Neural progenitor cell (in vitro differentiated cells): ENCODE results near the gene PTOV1.

Experiments
- EZH2 ChIP-seq: fragments of 200-600 bp; sonication (generic); IDR thresholded peaks from 2 replicates; pipeline ENCODE4 v1.6.1; 2017; ENCODE audit warnings: antibody characterized with exemption, mild to moderate bottlenecking, moderate library complexity
- EZH2phosphoT487 ChIP-seq: fragments of 200-600 bp; sonication (generic); IDR thresholded peaks from 2 replicates; pipeline ENCODE4 v1.6.1; 2017; ENCODE audit warnings: antibody characterized with exemption
- TF ChIP-seq, protein P1 (sequence below): fragments of 200-600 bp; sonication (generic); IDR thresholded peaks from 2 replicates; pipeline ENCODE4 v1.5.1; 2017; ENCODE audit warnings: antibody characterized with exemption, mild to moderate bottlenecking

GRCh38 chr19:49872245-49873128 is 21.5 kb downstream of the PTOV1 start:
- TF ChIP-seq, protein P1, sequence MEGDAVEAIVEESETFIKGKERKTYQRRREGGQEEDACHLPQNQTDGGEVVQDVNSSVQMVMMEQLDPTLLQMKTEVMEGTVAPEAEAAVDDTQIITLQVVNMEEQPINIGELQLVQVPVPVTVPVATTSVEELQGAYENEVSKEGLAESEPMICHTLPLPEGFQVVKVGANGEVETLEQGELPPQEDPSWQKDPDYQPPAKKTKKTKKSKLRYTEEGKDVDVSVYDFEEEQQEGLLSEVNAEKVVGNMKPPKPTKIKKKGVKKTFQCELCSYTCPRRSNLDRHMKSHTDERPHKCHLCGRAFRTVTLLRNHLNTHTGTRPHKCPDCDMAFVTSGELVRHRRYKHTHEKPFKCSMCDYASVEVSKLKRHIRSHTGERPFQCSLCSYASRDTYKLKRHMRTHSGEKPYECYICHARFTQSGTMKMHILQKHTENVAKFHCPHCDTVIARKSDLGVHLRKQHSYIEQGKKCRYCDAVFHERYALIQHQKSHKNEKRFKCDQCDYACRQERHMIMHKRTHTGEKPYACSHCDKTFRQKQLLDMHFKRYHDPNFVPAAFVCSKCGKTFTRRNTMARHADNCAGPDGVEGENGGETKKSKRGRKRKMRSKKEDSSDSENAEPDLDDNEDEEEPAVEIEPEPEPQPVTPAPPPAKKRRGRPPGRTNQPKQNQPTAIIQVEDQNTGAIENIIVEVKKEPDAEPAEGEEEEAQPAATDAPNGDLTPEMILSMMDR = no peak
- no peak for TF ChIP-seq EZH2phosphoT487
- no peak for TF ChIP-seq EZH2
